Endothelial cell of umbilical vein (primary cell): ENCODE data around the gene TCF15. TPM values are rescaled to one million over a fixed set of nuclear protein-coding genes. Genes with fewer than 3 reads are reported as not detected.

Source experiments
- BruUV-seq: library from RNA; stranded (reverse); fragments of 400-500 nt; replicated peaks from 2 replicates; lab custom pipeline; 2021; lab: Mats Ljungman, UMichigan
- CTCF ChIA-PET: fragments of 300-600, 350-600 bp; sonication (Branson Sonifier 250); formaldehyde crosslinking; loops from one replicate; lab custom pipeline; 2021; ENCODE audit warnings: antibody characterized with exemption, inconsistent platforms; lab: Charles Lee
- POLR2A ChIA-PET: fragments of 300-600, 350-600 bp; sonication (Branson Sonifier 250); formaldehyde crosslinking; loops from one replicate; lab custom pipeline; 2021; ENCODE audit warnings: antibody characterized with exemption, inconsistent platforms; lab: Charles Lee
- DNase-seq: peaks from one replicate; pipeline ENCODE4 v3.0.0-alpha.2; 2011; ENCODE audit warnings: low read depth, low spot score
- FAIRE-seq: peaks from 2 replicates; lab custom pipeline; 2011; peaks lifted over from hg19 to GRCh38; lab: Jason Lieb, UNC
- H2AFZ ChIP-seq: 2 replicates; pipeline ENCODE4 v1.6.0; 2012; ENCODE audit warnings: low read depth, low read length, control low read depth, inconsistent platforms
- H3K27ac ChIP-seq: 2 replicates; pipeline ENCODE4 v1.5.1; 2011; ENCODE audit warnings: low read depth, mild to moderate bottlenecking, control low read depth, low read length, moderate library complexity; ENCODE audit not compliant: insufficient read depth
- H3K27me3 ChIP-seq, 2 experiments: 2 replicates each; pipeline versions ENCODE4 v1.6.0 to v1.6.1; 2011; ENCODE audit warnings: low read length in 2 of 2, mixed read lengths in 1 of 2; ENCODE audit not compliant: control insufficient read depth in 2 of 2, insufficient read depth in 2 of 2
- H3K36me3 ChIP-seq, 2 experiments: 2 replicates in 1 of 2; 3 replicates in 1 of 2; pipeline ENCODE4 v1.5.1; 2011; ENCODE audit warnings: low read length in 2 of 2, mild to moderate bottlenecking in 1 of 2, moderate library complexity in 1 of 2; ENCODE audit not compliant: control insufficient read depth in 2 of 2, insufficient read depth in 2 of 2; ENCODE audit errors: extremely low read depth in 1 of 2
- H3K4me1 ChIP-seq: 3 replicates; pipeline ENCODE4 v1.5.1; 2011; ENCODE audit warnings: mild to moderate bottlenecking, low read length; ENCODE audit not compliant: control insufficient read depth, insufficient read depth; ENCODE audit errors: extremely low read depth
- H3K4me2 ChIP-seq: 2 replicates; pipeline ENCODE4 v1.6.1; 2011; ENCODE audit warnings: low read length, control low read depth, mixed read lengths; ENCODE audit not compliant: insufficient read depth
- H3K4me3 ChIP-seq, 3 experiments: fragments of 200-600 bp in 1 of 3; sonication (generic), shearing (Covaris generic) in 1 of 3; replicated peaks in 1 of 3; 2 replicates each; pipeline ENCODE4 v1.5.1; 2011 to 2016; ENCODE audit warnings: control low read depth in 3 of 3, low read length in 3 of 3, mild to moderate bottlenecking in 2 of 3, inconsistent platforms in 1 of 3, low read depth in 1 of 3, moderate library complexity in 1 of 3; ENCODE audit not compliant: insufficient read depth in 1 of 3
- H3K79me2 ChIP-seq: 2 replicates; pipeline ENCODE4 v1.6.0; 2012; ENCODE audit warnings: low read length, inconsistent platforms; ENCODE audit not compliant: control insufficient read depth, insufficient read depth
- H3K9ac ChIP-seq: replicated peaks from 2 replicates; pipeline ENCODE3; 2011; ENCODE audit warnings: low read length, control low read depth; ENCODE audit not compliant: insufficient read depth; ENCODE audit errors: extremely low read depth
- H3K9me1 ChIP-seq: replicated peaks from 3 replicates; pipeline ENCODE4 v1.6.0; 2011; ENCODE audit warnings: mild to moderate bottlenecking, low read length; ENCODE audit not compliant: control insufficient read depth, insufficient read depth; ENCODE audit errors: extremely low read depth
- H3K9me3 ChIP-seq: replicated peaks from 2 replicates; pipeline ENCODE4 v1.5.1; 2012; ENCODE audit warnings: low read length, inconsistent platforms; ENCODE audit not compliant: control insufficient read depth, insufficient read depth
- H4K20me1 ChIP-seq: replicated peaks from 2 replicates; pipeline ENCODE3; 2011; ENCODE audit warnings: mild to moderate bottlenecking, low read length; ENCODE audit not compliant: control insufficient read depth, insufficient read depth; ENCODE audit errors: extremely low read depth
- EZH2 ChIP-seq: IDR thresholded peaks from 2 replicates; pipeline ENCODE4 v1.6.1; 2012; ENCODE audit warnings: borderline replicate concordance, low read depth, mild to moderate bottlenecking, moderate library complexity, low read length, inconsistent platforms; ENCODE audit not compliant: severe bottlenecking
- FOS ChIP-seq: IDR thresholded peaks from 2 replicates; pipeline ENCODE4 v1.6.1; 2011; ENCODE audit warnings: mild to moderate bottlenecking, low read length, moderate library complexity, borderline replicate concordance; ENCODE audit not compliant: insufficient read depth
- GATA2 ChIP-seq: IDR thresholded peaks from 2 replicates; pipeline ENCODE4 v1.7.0; 2011; ENCODE audit warnings: low read depth, mild to moderate bottlenecking, moderate library complexity, mixed read lengths, low read length; ENCODE audit not compliant: insufficient read length, insufficient read depth
- JUN ChIP-seq: IDR thresholded peaks from 2 replicates; pipeline ENCODE4 v1.6.1; 2011; ENCODE audit warnings: borderline replicate concordance, low read depth; ENCODE audit not compliant: insufficient read length, insufficient read depth
- MYC ChIP-seq: IDR thresholded peaks from one replicate; pipeline ENCODE4 v1.6.1; 2011; ENCODE audit warnings: mild to moderate bottlenecking, low read depth, low read length
- POLR2A ChIP-seq: IDR thresholded peaks from 2 replicates; pipeline ENCODE4 v1.6.1; 2012; ENCODE audit warnings: low read depth, mild to moderate bottlenecking, control low read depth, low read length
- POLR2AphosphoS5 ChIP-seq: IDR thresholded peaks from 2 replicates; pipeline ENCODE4 v1.6.1; 2012; ENCODE audit warnings: low read depth, mild to moderate bottlenecking, control low read depth, low read length, moderate library complexity; ENCODE audit not compliant: insufficient read depth
- dilution Hi-C: fragments of 300-500 bp; cut with MboI; formaldehyde crosslinking; loops from one replicate; pipeline ENCODE4 v1.15.0; 2019; ENCODE audit warnings: low sequenced_read_pairs; ENCODE audit not compliant: extremely low pct_ligation_motif_present
- intact Hi-C: fragments of 100-400 bp; cut with micrococcal nuclease; formaldehyde crosslinking; loops from one replicate; pipeline ENCODE4 v1.10.0; 2022
- polyA plus RNA-seq, 4 experiments: library from polyadenylated mRNA; depleted of rRNA in 3 of 4; stranded (reverse) in 3 of 4; unstranded in 1 of 4; fragments of >200 nt; gene quantifications; 2 replicates each; pipeline versions ENCODE4 v1.2.1 to v1.2.3, GENCODE V29; 2011 to 2012; ENCODE audit warnings: missing spikeins in 1 of 4
- total RNA-seq: library from RNA; stranded (reverse); gene quantifications from 2 replicates; pipeline ENCODE4 v1.2.3, GENCODE V29; 2021
- TF ChIP-seq, protein P1 (sequence below), 2 donors: IDR thresholded peaks; 1 replicate in 1 of 2; 2 replicates in 1 of 2; pipeline ENCODE4 v1.5.1; 2011; ENCODE audit warnings: low read length in 2 of 2, mild to moderate bottlenecking in 2 of 2, moderate library complexity in 2 of 2, control low read depth in 1 of 2, inconsistent platforms in 1 of 2, low read depth in 1 of 2; ENCODE audit not compliant: insufficient read depth in 1 of 2; ENCODE audit errors: extremely low read depth in 1 of 2
- TF ChIP-seq, protein P2 (sequence below): IDR thresholded peaks from 2 replicates; pipeline ENCODE4 v1.6.1; 2011; ENCODE audit not compliant: insufficient read depth, insufficient read length

TCF15 gene
- total and polyA plus RNA-seq, 2 donors (not counting 3 experiments of a cell fraction or from before 2014, with no cell fraction given): 0.07 to 1.3 TPM

DNA sequence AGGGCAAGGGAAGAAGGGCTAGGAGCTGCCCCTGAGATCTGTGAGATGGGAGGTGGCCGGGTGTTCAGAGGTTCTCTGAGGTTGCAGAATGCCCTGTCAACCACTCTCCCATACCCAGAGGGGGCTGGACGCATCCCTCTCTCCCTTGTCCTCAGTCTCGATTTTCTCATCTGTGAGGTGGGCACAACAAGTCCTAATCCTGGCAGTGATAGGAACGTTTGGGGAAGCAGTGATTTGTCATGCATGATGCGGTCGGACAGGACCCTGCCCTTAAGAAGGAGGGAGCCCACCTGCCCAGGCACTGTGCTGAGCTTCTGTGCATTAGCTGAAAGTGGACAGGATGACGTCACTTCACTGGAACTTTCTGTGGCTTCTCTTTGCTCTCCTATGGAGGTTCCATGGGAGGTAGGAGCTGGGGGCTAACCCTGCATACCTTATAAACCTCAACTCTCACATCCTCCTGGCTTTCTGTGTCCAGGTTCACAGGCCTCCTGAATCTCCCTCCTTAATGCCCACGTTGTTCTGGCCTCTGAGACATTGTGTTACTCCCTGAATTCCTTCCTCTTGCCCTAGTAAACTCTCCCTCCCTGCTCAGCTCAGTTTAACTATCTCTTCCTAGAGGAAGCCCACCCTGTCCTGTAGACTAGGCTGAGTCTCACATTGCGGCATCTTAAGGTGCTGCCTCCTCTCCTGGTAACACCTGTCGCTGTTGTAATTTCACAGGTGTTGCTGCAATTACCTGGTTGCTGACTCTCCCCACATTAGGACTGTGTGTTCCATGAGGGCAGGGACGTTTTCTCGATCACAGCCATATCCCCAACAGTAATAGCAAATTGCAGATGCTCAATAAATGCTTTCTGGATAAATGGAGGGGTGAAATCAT lies 36.5 kb downstream of the TCF15 start:
- no peaks in the 10 kb centered on the region for H3K27me3 ChIP-seq
- peak overlapping the region; percentile 29 for H3K9ac ChIP-seq
- peaks cover 58% of the 10 kb centered on the region for H3K4me1 ChIP-seq
- BruUV-seq: TSS peak; percentile 80
- ChIA-PET POLR2A (no interaction called here), CTCF (interaction anchor here (0.9 to 8.5 kb wide), 6 partner anchors 10 to 93 kb away, joined by 3 to 93 read pairs (median 12); no protein-coding TSS in a partner anchor)
- H3K4me2 ChIP-seq: peak overlapping the region; percentile 57
- H3K9me3 ChIP-seq: no peaks in the 10 kb centered on the region
- FAIRE-seq (peak; percentile 8), DNase-seq (no peak)
- H3K27ac ChIP-seq: peak overlapping the region; percentile 77
- no peaks in the 10 kb centered on the region for H3K79me2 ChIP-seq
- no peaks in the 10 kb centered on the region for H3K36me3 ChIP-seq
- H3K9me1 ChIP-seq: no peaks in the 10 kb centered on the region
- no peak for TF ChIP-seq GATA2
- TF ChIP-seq POLR2A: no peak
- TF ChIP-seq, protein P1, sequence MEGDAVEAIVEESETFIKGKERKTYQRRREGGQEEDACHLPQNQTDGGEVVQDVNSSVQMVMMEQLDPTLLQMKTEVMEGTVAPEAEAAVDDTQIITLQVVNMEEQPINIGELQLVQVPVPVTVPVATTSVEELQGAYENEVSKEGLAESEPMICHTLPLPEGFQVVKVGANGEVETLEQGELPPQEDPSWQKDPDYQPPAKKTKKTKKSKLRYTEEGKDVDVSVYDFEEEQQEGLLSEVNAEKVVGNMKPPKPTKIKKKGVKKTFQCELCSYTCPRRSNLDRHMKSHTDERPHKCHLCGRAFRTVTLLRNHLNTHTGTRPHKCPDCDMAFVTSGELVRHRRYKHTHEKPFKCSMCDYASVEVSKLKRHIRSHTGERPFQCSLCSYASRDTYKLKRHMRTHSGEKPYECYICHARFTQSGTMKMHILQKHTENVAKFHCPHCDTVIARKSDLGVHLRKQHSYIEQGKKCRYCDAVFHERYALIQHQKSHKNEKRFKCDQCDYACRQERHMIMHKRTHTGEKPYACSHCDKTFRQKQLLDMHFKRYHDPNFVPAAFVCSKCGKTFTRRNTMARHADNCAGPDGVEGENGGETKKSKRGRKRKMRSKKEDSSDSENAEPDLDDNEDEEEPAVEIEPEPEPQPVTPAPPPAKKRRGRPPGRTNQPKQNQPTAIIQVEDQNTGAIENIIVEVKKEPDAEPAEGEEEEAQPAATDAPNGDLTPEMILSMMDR (IDR thresholded peaks at IDR 0.05; ENCODE audit: extremely low read depth in 1 of 2, insufficient read depth in 1 of 2, low read depth in 1 of 2, low read length in 2 of 2): no peak
- TF ChIP-seq POLR2AphosphoS5: no peak
- no peak for TF ChIP-seq EZH2
- TF ChIP-seq, protein P2, sequence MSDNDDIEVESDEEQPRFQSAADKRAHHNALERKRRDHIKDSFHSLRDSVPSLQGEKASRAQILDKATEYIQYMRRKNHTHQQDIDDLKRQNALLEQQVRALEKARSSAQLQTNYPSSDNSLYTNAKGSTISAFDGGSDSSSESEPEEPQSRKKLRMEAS: no peak
- no peak for TF ChIP-seq FOS
- TF ChIP-seq MYC: no peak
- no peak for TF ChIP-seq JUN
- no peaks in the 10 kb centered on the region for H4K20me1 ChIP-seq
- intact Hi-C loops: no loop called here
- H3K4me3 ChIP-seq: no peak overlapping the region
- no peak overlapping the region for H2AFZ ChIP-seq
- dilution Hi-C loops: no loop called here
